Activated CD4-positive, alpha-beta memory T cell treated with anti-CD3 and anti-CD28 coated beads, Interleukin-2, amount 10 ng/mL, durations not matched to agents 7 days and 5 days (primary cell): ENCODE results near the gene F10. TPM values are rescaled to one million over a fixed set of nuclear protein-coding genes. Genes with fewer than 3 reads are reported as not detected.
"Not testable (repeated sequence)": the region's sequence is repeated elsewhere in the genome, so short reads cannot be mapped to it uniquely, and the experiment has no call there.

ENCODE experiments used
- CTCF ChIA-PET: fragments of 350-600 bp; sonication (Branson Sonifier 250); formaldehyde crosslinking; loops from one replicate; lab custom pipeline; 2021; ENCODE audit warnings: antibody characterized with exemption, inconsistent platforms; lab: Charles Lee
- POLR2A ChIA-PET: fragments of 350-600 bp; sonication (Branson Sonifier 250); formaldehyde crosslinking; loops from one replicate; lab custom pipeline; 2021; ENCODE audit warnings: antibody characterized with exemption; lab: Charles Lee
- DNase-seq: peaks from one replicate; pipeline ENCODE4 v3.0.0-alpha.2; 2020
- H3K27ac Mint-ChIP-seq: one replicate; pipeline ENCODE4 v1.8.0; 2021; ENCODE audit warnings: mild to moderate bottlenecking, mixed read lengths
- H3K27me3 Mint-ChIP-seq: one replicate; pipeline ENCODE4 v1.8.0; 2021; ENCODE audit warnings: mixed read lengths
- H3K36me3 Mint-ChIP-seq: one replicate; pipeline ENCODE4 v1.8.0; 2021; ENCODE audit warnings: low read depth, mixed read lengths
- H3K4me1 Mint-ChIP-seq: one replicate; pipeline ENCODE4 v1.8.0; 2021; ENCODE audit warnings: mixed read lengths
- H3K4me3 Mint-ChIP-seq: one replicate; pipeline ENCODE4 v1.8.0; 2021; ENCODE audit warnings: mild to moderate bottlenecking, mixed read lengths
- H3K9me3 Mint-ChIP-seq: one replicate; pipeline ENCODE4 v1.8.0; 2021; ENCODE audit warnings: mixed read lengths
- total RNA-seq, 2 experiments: library from RNA; stranded (reverse); gene quantifications; one replicate each; pipeline ENCODE4 v1.2.3, GENCODE V29; 2021

Gene F10
- total RNA-seq, 2 experiments from 2014 or later: not detected

- H3K4me3 Mint-ChIP-seq: no peak overlapping the region
- ChIA-PET CTCF (no interaction called here), POLR2A (no interaction called here)
- H3K27me3 Mint-ChIP-seq: no peaks in the 10 kb centered on the region
- H3K36me3 Mint-ChIP-seq: no peaks in the 10 kb centered on the region
- no peak for DNase-seq
- no peaks in the 10 kb centered on the region for H3K4me1 Mint-ChIP-seq
- no peaks in the 10 kb centered on the region for H3K9me3 Mint-ChIP-seq
- no peak overlapping the region for H3K27ac Mint-ChIP-seq
Observed at GRCh38 chr13:113099142-113099541, 23.5 kb upstream of the F10 start.

DNA sequence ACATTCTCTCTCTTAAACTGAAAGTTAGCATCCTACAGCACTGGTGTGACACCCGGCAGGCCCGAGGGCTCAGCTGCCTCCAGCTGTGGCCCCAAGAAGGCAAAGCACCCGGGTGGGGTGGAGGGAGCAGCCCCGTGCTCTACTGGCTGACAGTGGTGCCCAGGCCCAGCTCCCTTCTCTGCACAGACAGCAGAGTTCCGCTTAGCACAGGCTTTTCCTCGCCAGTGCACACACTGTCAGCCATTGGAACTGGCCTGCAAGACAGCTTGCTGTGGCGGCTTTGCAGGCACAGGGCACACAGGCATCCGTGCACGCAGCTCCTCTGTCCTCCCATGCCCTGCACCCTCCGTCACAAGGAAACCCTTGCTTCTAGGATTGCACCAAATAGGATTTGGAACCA lies 20.3 kb upstream of the F10 start:
- H3K36me3 Mint-ChIP-seq, H3K27me3 Mint-ChIP-seq, DNase-seq, H3K4me1 Mint-ChIP-seq, H3K4me3 Mint-ChIP-seq, H3K27ac Mint-ChIP-seq, H3K9me3 Mint-ChIP-seq, CTCF ChIA-PET: not testable (repeated sequence)
- POLR2A ChIA-PET: interaction anchor here (0.7 kb wide), 1 partner anchor 106 kb away, joined by 3 read pairs; the partner anchor contains the start of gene PCID2

DNA sequence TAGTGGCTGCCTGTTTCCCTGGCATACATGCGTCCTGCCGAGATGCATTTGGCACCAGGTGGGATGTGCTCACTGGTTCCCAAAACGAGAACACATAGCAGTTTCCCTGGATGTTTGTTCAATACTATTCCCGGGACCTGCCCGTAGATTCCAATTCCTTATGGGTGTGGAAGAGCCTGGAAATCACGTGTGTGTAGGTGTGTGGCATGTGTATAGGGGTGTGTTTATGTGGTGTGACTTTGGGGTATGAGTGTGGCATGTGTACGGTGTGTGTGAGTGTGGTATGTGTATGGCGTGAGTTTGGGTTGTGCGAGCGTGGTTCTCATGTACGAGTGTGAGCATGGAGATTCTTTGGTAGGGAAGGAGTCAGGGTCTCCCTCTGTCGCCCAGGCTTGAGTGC lies 19.9 kb upstream of the F10 start:
- Mint-ChIP-seq H3K27ac (no peak overlapping the region), H3K27me3 (no peaks in the 10 kb centered on the region), H3K36me3 (no peaks in the 10 kb centered on the region), H3K4me1 (no peaks in the 10 kb centered on the region), H3K9me3 (no peaks in the 10 kb centered on the region), H3K4me3 (no peak overlapping the region)
- no peak for DNase-seq
- ChIA-PET CTCF (no interaction called here), POLR2A (interaction anchor here (0.7 kb wide), 1 partner anchor 106 kb away, joined by 3 read pairs; the partner anchor contains the start of gene PCID2)

GRCh38 chr13:113103646-113104045 lies 19.0 kb upstream of the F10 start:
- no peaks in the 10 kb centered on the region for H3K36me3 Mint-ChIP-seq
- no peak overlapping the region for H3K27ac Mint-ChIP-seq
- H3K4me3 Mint-ChIP-seq: no peak overlapping the region
- ChIA-PET CTCF (no interaction called here), POLR2A (no interaction called here)
- DNase-seq: no peak
- no peaks in the 10 kb centered on the region for H3K9me3 Mint-ChIP-seq
- no peaks in the 10 kb centered on the region for H3K27me3 Mint-ChIP-seq
- no peaks in the 10 kb centered on the region for H3K4me1 Mint-ChIP-seq

GRCh38 chr13:113105032-113105920 lies 17.3 kb upstream of the F10 start, which contains the start of gene F7:
TSS of gene F7 (plus strand) at chr13:113105791. CDS start at chr13:113105842, 51 bp downstream.
- ChIA-PET CTCF (no interaction called here), POLR2A (no interaction called here)
- no peaks in the 10 kb centered on the region for H3K4me1 Mint-ChIP-seq
- H3K36me3 Mint-ChIP-seq: no peaks in the 10 kb centered on the region
- H3K27ac Mint-ChIP-seq: no peak within 1 kb of the TSS
- H3K9me3 Mint-ChIP-seq: no peaks in the 10 kb centered on the region
- no peak within 1 kb of the TSS for H3K4me3 Mint-ChIP-seq
- H3K27me3 Mint-ChIP-seq: peaks cover 3% of the 10 kb centered on the region
- DNase-seq: no peak

DNA sequence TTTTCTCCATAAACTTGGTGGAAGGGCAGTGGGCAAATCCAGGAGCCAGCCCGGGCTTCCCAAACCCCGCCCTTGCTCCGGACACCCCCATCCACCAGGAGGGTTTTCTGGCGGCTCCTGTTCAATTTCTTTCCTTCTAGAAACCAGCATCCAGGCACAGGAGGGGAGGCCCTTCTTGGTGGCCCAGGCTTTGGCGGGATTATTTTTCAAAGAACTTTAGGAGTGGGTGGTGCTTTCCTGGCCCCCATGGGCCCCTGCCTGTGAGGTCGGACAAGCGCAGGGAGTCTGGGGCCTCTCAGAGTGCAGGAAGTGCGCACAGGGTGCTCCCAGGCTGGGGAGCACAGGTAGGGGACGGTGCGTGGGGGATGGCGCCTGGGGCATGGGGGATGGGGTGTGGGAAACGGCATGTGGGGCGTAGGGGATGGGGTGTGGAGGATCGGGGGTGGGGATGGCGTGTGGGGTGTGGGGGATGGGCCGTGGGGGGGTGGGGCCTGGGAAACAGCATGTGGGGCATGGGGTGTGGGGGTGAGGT lies 16.6 kb upstream of the F10 start:
- CTCF ChIA-PET: no interaction called here
- H3K9me3 Mint-ChIP-seq: no peaks in the 10 kb centered on the region
- H3K4me1 Mint-ChIP-seq: no peaks in the 10 kb centered on the region
- H3K27me3 Mint-ChIP-seq: peaks cover 5% of the 10 kb centered on the region
- H3K36me3 Mint-ChIP-seq: no peaks in the 10 kb centered on the region
- POLR2A ChIA-PET: no interaction called here
- DNase-seq: no peak
- no peak overlapping the region for H3K27ac Mint-ChIP-seq
- no peak overlapping the region for H3K4me3 Mint-ChIP-seq

DNA sequence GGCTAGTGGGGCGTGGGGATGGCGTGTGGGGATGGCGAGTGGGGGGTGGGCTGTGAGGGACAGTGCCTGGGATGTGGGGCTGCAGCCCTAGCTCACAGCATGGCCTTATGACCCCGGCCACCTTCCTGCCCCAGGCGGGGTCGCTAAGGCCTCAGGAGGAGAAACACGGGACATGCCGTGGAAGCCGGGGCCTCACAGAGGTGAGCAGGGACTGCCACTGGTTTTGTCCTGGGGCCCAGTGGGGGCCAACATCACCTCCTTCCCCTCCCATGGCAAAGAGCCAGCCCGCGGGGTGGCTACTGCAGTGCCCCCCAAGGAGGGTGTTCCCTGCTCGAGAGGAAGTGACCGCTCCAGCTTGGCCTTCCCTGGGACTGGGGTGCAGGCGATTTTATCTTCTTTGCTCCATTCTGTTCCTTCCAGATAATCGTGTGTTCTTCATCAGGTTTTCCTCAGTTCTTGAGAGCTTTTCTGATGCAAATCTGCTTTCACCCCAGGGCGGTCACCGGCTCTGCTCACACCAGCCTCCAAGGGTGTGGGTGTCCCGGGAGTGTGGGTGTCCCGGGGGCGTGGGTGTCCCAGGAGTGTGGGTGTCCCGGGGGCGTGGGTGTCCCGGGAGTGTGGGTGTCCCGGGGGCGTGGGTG lies 15.8 kb upstream of the F10 start:
- no peaks in the 10 kb centered on the region for H3K4me1 Mint-ChIP-seq
- no peak for DNase-seq
- ChIA-PET CTCF (no interaction called here), POLR2A (no interaction called here)
- no peak overlapping the region for H3K27ac Mint-ChIP-seq
- H3K4me3 Mint-ChIP-seq: no peak overlapping the region
- peaks cover 6% of the 10 kb centered on the region for H3K27me3 Mint-ChIP-seq
- no peaks in the 10 kb centered on the region for H3K9me3 Mint-ChIP-seq
- no peaks in the 10 kb centered on the region for H3K36me3 Mint-ChIP-seq

DNA sequence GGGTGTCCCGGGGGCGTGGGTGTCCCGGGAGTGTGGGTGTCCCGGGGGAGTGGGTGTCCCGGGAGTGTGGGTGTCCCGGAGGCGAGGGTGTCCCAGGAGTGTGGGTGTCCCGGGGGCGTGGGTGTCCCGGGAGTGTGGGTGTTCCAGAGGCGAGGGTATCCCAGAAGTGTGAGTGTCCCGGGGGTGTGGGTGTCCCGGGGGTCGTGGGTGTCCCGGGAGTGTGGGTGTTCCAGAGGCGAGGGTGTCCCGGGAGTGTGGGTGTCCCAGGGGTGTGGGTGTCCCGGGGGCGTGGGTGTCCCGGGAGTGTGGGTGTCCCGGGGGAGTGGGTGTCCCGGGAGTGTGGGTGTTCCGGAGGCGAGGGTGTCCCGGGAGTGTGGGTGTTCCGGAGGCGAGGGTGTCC lies 14.1 kb upstream of the F10 start:
- H3K4me3 Mint-ChIP-seq, POLR2A ChIA-PET, CTCF ChIA-PET, H3K9me3 Mint-ChIP-seq, H3K4me1 Mint-ChIP-seq, H3K36me3 Mint-ChIP-seq, H3K27me3 Mint-ChIP-seq, H3K27ac Mint-ChIP-seq, DNase-seq: not testable (repeated sequence)

DNA sequence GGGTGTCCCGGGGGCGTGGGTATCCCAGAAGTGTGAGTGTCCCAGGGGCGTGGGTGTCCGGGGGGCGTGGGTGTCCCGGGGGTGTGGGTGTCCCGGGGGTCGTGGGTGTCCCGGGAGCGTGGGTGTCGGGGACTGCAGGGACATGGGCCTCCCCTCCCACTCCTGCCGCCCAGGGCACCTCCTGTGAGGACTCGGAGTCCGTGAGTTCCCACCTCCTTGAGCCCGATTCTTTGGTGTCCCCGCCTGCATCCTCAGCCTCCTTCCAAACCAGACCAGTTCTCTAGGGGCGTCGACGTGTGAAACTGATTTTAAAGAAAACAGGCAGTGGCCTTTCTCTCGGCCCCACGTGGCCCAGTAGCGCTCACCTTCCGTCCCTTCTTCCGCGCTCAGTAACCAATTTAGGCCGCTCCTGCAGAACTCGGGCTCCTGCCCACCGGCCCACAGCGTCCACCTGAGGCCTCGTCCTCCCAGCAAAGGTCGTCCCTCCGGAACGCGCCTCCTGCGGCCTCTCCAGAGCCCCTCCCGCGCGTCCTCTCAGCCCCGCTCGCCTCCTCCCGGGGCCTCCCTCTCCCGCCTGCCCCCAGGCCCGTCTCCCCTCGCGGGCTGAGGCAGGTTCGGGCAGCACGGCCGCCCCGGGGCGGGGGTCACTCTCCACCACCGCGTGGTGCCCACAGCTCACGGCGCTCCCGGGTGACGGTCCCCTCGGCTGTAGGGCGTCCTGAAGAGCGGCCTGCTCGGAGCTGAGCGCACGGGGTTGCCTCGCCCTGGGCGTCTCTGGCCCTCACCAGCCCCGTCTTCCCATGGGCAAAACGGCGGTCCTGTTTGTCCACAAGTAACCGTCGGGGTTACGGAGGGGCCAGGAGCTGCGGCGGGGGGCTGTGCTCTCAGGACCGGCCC lies 13.2 kb upstream of the F10 start:
- H3K27ac Mint-ChIP-seq: no peak overlapping the region
- no peaks in the 10 kb centered on the region for H3K4me1 Mint-ChIP-seq
- H3K27me3 Mint-ChIP-seq: peaks cover 6% of the 10 kb centered on the region
- H3K4me3 Mint-ChIP-seq: no peak overlapping the region
- ChIA-PET CTCF (no interaction called here), POLR2A (no interaction called here)
- no peaks in the 10 kb centered on the region for H3K9me3 Mint-ChIP-seq
- H3K36me3 Mint-ChIP-seq: no peaks in the 10 kb centered on the region
- DNase-seq: no peak

GRCh38 chr13:113110048-113110851 lies 12.3 kb upstream of the F10 start:
- no peak overlapping the region for H3K27ac Mint-ChIP-seq
- no peaks in the 10 kb centered on the region for H3K36me3 Mint-ChIP-seq
- H3K4me1 Mint-ChIP-seq: no peaks in the 10 kb centered on the region
- POLR2A ChIA-PET: no interaction called here
- DNase-seq: no peak
- no peak overlapping the region for H3K4me3 Mint-ChIP-seq
- peaks cover 6% of the 10 kb centered on the region for H3K27me3 Mint-ChIP-seq
- H3K9me3 Mint-ChIP-seq: no peaks in the 10 kb centered on the region
- CTCF ChIA-PET: no interaction called here

DNA sequence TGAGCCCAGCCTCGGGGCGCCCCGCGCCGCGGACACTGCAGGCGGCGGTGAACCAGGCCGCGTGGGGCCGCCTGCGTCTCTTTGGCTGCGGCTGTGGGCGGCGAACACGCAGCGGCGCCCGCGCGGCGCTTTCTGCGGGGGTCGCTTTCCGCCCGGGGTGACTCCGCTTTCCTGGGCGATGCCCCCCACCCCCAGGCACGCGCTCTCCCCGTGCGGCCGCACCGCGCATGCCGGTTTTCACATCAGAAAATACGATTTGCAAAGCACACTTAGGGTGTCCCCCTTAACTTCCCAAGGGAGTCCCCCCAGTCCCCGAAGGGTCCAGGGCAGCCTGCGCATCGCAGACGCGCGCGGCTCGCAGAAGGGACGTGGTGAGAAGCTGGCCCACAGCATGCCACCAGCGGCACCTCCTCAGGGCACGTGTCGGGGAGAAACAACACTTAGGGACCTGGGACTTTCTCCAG lies 11.7 kb upstream of the F10 start:
- POLR2A ChIA-PET: no interaction called here
- H3K27ac Mint-ChIP-seq: no peak overlapping the region
- no peak for DNase-seq
- H3K27me3 Mint-ChIP-seq: peaks cover 6% of the 10 kb centered on the region
- no peaks in the 10 kb centered on the region for H3K4me1 Mint-ChIP-seq
- CTCF ChIA-PET: no interaction called here
- no peaks in the 10 kb centered on the region for H3K36me3 Mint-ChIP-seq
- no peaks in the 10 kb centered on the region for H3K9me3 Mint-ChIP-seq
- no peak overlapping the region for H3K4me3 Mint-ChIP-seq

GRCh38 chr13:113111821-113112220 lies 10.8 kb upstream of the F10 start:
- H3K36me3 Mint-ChIP-seq, CTCF ChIA-PET, H3K27ac Mint-ChIP-seq, H3K4me1 Mint-ChIP-seq, H3K4me3 Mint-ChIP-seq, POLR2A ChIA-PET, DNase-seq, H3K9me3 Mint-ChIP-seq, H3K27me3 Mint-ChIP-seq: not testable (repeated sequence)
